HG02870 (cell line): Measurements from ENCODE around the gene RGS14.
"Not testable (repeated sequence)": the region's sequence is repeated elsewhere in the genome, so short reads cannot be mapped to it uniquely, and the experiment has no call there.

ENCODE experiments used
- ATAC-seq: cut with Tn5 transposase; IDR thresholded peaks from one replicate; pipeline ENCODE4 v1.9.1; 2021; ENCODE audit warnings: mild to moderate bottlenecking, moderate library complexity; ENCODE audit not compliant: unreplicated experiment

The RGS14 gene

DNA sequence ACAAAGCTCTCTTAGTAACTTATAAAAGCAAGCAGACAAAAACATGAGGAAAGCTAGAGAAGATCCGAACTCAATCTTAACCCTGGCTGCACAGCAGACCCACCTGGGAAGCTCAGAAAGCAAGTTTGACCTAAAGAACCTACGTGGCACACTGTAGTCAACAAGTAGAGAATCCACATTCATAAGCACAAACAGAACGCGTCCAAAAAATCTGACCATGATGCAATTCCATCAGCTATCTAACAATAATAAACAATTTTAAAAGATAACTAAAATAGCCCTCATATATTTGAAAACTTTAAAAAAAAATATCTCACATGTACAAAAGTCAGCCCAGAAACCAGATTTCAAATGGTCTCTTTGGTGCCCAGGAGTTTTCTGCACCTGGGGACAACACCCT lies 10.9 kb upstream of the RGS14 start:
- no peak for ATAC-seq

DNA sequence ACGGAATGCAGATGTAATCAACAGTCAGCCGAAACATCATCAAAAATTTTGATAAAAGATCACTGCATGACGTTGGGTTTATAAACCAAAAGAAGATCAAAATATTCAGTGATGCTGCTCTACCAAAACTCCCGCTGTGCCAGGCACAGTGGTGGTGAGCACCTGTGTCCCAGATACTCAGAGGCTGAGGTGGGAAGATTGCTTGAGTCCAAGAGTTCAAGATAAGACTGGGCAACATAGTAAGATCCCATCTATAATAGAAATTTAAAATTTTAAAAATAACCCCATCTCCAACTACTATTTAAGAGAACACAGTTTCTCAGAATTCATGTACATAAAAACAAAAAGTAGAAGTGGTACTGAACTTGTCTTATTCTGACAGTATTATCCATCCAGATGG lies 10.0 kb upstream of the RGS14 start:
- ATAC-seq: no peak

DNA sequence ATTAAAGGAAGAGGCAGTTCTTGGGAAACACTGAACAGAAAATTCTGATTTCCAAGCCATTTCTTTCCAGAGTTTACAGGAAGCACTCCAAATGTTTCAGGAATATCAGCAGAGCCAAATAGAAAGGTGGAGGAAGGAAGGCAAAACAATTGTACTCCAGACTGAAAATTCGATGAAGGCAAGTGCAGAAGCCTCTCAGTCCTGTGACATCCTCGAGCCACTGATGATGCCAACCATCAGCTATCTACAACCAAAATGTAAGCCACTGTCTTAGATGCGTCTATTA lies 8.4 kb upstream of the RGS14 start:
- no peak for ATAC-seq

DNA sequence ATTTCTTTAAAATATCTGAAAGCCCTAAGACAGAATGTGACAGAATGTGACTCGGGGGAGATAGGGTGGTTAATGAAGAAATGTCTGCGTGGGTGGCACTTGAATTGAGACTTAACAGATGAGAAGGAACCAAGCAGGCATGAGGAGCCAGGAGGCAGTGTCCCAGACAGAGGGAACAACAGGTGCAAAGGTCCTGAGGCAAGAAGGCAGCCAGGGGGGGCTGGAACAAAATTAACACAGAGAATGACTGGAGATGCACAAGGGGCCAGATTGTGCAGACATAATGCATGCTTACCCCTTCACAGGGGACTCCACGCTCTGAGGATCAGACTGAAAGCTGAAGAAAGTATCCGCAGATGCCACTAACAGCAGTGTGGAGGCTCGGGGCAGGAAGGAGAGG lies 8.0 kb upstream of the RGS14 start:
- no peak for ATAC-seq

DNA sequence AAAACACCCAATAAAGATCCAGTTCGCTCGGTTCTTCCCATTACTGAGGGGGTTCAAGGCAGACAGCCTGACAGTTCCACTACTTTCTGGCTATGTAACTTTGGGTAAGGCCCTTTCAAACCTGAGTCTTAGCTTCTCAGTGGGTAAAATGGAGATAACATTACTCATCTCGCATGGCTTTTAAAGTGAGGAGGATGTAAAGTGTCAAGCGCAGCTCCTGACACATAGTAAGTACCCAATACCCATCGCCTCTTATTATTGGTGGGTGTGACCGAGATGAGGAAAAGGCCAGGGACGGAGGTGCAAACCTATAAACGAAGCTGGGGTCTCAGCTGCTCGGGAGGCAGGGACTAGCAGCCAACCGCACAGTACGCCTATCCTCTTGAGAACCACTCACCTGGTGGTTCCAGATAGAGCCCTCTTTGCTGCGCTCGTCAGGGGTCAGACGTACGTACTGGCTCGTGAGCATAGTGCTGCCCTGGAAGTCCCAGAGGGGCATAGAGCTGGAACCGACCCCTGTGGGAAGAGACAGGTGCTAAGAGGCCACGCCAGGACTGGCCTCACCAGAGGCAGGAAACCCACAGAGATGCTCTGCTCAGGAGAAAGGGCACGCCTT lies 6.8 kb upstream of the RGS14 start:
- ATAC-seq: no peak

DNA sequence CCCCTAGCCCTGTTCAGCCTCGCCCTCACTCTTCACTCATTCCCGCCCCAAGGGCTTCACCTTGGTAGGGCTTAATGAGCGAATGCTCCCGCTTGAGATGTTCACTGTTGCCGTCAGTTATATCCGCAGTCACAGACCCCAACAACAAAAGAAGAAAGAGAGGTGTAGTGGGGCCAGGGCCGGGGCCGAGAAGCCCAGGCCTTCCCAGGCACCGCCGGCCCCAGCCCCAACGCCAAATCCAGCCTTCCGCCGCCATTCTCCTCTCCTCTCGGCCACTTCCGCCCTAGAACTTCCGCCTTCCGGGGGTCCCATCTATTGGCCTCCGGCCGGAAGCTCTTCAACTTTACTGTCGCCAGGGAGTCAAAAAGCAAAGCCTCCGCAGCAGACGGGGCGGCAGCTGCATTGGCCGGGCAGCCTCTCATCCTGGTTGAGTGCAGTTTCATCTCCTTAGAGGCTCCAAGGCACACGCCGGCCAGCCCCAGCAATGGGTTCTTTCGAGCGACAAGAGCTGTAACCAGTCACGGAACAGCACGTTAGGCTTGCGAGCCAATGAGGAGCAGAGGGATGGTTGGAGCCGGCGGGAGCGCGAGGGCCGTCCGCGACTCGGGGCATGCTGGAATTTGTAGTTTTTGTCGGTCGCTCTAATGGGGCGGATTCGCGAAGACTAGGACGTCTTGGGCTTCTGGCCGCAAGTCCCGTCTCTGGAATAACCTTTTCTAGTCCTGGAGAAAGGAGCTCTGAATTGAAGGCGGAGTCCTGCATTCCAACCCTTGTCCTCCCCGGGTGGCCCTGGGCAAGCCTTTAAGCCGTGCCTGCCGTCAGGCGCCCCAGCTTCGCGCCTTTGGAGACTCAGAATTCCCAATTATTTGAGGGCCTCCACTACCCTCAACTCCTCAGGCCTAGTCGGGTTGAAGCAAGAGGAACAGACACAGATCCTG lies 6.1 kb upstream of the RGS14 start, which contains the start of gene LMAN2:
TSS of gene LMAN2 (minus strand) at position 277 of the 938 bp plus-strand sequence. CDS start at position 256, 21 bp downstream.
- ATAC-seq: peak; percentile 92

DNA sequence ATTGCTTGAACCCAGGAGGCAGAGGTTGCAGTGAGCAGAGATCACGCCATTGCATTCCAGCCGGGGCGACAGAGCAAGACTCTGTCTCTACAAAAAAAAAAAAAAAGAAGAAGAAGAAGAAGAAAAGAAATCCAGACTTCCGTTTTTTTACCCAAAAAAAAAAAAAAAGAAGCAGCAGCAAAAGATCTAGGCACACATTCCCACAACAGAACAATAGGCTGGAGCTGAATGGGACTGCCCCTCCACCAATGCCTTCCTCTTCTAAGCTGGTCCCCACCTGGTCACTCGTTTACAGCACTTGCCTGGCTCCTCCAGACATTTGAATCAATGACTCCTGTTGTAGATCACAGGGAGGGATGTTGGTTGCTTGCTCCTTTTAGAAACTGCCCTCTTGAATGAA lies 4.6 kb upstream of the RGS14 start:
- no peak for ATAC-seq

DNA sequence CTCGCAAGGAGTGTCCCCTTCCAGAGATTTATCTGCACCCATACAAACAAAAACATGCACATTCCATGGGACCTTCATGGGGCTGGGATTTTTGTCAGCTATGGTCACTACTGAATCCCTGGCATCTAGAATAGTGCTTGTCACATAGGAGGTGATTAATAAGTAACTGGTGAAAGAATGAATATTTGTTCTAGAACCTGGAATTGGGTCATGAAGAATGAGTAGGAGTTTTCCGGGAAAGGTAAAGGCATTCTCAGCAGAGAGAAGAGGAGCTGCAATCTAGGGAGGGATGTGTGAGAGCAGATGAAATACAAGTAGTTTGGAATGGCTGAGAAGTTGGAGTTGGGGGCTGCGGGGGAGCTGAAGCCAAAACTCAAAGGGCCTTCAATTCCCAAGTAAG lies 3.5 kb upstream of the RGS14 start:
- ATAC-seq: no peak

DNA sequence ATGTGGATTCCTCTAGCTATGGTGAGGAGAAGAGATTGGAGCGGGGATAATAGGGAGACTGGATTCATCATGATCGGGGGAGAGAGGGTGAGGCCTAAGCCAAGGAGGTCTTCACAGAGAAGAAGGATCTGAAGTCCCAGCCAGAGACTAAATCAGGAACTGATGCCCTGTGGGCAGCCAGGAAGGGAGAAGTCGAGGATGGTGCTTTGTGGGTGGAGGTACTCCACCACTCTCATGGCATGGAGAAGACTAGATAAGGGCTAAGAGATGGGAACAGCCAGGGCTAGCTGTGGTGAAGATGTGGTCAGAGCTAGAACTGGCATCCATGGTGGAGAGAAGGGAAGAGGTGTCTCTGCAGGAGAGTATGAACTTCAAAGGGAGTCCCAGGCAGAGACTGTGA lies 3.0 kb upstream of the RGS14 start:
- ATAC-seq: no peak

DNA sequence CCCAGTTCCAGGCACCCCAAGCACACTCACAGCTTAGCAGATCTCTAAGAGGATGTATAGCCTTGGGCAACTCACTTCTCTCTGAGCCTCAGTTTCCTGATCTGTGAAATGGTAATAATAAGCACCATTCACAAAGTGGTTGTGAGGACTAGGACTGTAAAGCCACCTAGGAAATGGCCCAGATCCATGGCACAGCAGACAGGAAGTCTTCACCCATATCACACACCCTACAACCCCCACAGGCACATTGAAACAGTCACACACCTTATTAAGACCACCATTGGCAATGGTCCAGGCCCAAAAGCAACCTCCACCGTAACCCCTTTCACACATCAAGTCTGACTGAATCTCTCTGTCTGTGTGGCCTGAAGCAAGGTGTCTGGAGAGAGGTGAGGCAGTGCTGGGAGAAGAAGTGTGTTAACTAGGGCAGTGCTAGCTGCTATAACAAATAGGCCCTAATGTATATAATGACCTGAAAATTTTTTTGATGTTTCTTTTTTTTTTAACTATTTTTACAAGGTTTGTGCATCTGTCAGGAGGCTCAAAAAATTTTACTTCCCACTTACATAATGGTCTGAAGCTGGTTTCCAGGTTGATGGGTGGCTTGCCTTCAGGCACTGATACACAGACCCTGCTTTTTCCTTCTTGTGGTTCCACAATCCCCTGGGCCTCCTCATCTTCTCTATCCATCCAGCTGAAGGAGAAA lies 2.4 kb upstream of the RGS14 start:
- ATAC-seq: no peak

DNA sequence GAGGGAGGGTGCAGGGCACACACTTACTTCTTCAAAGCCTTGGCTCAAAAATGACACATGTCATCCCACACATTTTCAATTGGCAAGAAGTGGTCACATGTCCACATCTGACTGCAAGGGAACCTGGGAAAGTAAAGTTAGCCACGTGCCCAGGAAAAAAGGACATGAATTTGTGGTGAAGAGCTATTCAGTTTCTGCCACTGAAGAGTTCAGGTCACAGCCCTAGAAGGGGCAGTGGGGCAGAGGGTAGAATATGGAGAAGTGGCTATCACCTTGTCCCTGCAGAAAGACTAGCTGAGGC lies 1.9 kb upstream of the RGS14 start:
- no peak for ATAC-seq

DNA sequence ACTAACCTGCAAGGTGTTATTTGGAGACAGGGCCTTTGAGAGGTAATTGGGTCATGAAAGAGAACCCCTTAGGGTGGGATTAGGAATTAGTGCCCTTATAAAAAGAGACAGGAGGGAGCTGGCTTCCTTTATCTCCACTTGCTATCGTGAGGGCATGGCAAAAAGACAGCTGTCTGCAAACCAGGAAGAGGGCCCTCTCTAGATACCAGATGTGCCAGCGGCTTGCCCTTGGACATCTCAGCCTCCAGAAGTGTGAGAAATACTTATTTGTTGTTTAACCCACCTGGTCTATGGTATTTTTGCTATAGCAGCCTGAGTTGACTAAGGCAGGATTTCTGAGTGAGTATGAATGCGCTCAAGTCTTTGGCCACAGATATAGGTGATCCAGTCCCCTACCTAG lies 978 bp upstream of the RGS14 start:
- no peak for ATAC-seq

DNA sequence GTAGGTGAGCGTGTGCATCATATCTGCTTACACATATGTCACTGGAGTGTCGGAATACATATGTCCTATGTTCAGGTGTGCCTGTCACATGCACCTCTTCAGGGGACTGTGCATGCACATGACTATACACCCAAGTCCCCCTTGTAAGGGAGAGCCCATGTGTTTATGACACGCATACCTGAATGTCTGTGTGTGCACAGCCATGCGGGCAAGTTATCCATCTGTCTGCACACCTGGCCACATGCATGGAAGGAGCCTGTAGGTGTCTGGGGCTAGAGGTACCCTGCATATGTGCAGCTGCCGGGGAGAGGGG lies 622 bp upstream of the RGS14 start:
- no peak for ATAC-seq

DNA sequence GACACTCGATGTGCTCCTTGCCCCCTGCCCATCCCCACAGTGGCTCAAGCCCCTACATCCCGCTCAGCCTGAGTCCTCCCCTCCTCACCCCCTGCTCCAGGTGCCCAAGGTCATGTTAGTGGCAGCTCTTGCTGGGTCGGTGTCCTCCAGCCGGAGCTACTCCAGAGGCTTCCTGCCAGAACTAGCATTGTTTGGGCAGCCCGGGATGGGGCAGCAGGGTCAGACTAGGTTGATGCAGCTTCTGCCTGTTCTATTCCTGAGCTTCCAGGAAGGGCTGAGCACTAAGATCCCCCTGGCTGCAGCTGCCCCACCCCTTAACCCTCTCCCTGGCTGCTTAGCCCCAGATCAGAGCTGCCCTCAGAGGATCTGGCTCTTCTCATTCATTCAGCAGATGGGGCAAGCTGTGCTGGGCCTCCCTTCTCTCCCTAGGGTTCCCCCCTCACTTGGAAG lies 671 bp downstream of the RGS14 start:
- no peak for ATAC-seq

DNA sequence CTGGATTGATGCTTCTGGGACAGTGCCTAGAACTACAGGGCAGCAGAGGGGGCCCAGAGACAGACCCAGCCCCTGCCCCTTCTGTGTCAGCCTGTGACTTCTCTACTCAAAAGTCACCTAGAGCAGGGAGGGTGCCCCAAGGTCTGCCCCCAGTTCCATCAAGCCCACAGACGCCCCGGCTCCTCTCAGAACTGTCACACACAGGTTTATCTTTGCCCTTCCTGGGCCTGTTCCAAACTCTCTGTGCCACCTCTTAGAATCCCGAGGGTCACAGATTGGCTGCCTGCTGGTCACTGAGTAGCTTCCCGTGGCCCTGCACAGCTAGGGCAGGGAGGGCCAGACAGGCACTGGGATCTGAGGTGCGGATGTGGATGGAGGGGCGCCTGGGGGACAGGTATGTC lies 1.7 kb downstream of the RGS14 start:
- no peak for ATAC-seq

DNA sequence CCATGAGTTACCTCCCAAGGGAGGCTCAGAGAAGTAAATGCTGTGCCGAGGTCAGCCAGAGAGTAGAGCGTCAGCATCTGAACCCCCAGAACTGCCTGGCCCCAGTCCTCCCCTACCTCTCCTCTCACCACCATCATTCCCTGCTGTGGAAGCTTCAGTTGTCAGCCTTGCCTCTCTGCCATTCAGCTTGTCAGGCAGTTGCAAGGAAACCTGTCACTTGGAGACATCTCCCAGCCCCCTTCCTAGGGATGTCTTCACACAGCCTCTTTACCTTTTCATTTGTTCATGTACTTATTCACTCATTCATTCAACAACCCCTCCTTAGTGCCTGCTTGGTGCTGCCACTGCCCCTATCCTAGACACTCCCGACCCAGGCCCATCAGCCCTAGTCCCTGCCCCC lies 2.1 kb downstream of the RGS14 start:
- no peak for ATAC-seq

DNA sequence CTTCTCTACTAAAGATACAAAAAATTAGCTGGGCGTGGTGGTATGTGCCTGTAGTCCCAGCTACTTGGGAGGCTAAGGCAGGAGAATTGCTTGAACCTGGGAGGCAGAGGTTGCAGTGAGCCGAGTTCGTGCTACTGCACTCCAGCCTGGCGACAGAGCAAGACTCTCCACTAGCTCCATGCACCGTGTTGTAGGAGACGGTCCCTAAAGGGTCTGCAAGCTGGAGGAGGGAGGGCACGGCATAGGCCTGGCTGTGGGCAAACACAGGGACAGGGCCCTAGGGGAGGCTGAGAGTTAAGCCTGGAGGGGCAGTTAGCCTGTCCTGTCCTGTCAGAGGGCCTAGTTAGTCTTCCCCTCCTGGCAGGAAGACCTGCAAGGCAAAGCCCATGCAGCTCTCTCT lies 3.0 kb downstream of the RGS14 start:
- ATAC-seq: not testable (repeated sequence)

DNA sequence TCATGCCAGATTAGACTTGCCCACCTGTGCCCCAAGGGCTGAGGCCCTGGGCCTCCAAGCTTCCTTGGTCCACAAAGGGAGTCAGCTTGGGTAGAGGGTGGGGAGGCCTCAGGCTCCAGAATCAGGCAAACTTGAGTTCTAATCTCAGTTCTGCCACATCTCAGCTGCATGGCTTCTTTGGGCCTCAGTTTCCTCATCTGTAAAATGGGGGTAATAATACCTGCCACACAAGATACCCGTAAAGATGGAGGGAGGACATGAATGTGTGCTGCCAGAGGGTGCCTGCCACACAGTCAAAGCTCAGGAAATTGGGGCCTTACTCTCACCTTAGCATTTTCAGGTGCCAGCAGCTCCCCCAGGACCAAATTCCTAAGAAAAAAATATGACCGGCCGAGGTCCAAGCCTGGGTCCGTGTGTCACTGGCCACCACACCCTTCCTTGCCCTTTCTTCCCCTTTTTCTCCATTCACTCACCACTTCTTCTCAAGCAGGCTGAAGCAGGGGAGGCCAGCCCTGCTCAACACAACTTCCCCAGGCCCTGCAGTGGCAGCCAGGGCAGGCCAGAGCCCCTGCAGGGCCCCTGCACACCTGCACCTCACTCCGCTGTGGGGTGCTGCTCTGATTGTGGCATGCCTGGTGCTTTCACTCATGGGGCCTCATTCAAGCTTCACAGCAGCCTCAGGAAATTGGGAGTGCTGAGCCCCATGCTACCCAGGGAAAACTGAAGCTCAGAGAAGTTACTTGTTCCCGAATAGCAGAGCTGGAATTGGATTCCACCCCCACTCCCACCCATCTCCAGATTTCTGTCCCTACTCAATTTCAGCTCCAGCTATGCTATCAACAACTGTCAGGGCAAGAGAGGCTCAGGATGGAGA lies 3.9 kb downstream of the RGS14 start:
- no peak for ATAC-seq

DNA sequence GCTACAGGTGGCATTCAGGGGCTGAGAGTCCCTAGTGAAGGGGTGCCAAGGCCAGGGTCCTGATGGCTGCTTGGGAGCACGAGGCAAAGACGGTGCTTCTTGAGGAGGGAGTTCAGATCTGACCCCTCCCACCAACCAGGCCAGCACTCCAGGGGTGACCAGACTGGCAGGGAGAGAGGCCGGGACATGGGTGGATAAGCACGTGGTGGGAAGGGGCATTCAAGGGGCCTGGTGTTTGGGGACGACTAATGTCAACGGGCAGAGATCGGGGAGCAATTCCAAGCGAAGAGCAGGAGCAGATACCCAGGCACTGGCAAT lies 4.5 kb downstream of the RGS14 start:
- ATAC-seq: no peak

DNA sequence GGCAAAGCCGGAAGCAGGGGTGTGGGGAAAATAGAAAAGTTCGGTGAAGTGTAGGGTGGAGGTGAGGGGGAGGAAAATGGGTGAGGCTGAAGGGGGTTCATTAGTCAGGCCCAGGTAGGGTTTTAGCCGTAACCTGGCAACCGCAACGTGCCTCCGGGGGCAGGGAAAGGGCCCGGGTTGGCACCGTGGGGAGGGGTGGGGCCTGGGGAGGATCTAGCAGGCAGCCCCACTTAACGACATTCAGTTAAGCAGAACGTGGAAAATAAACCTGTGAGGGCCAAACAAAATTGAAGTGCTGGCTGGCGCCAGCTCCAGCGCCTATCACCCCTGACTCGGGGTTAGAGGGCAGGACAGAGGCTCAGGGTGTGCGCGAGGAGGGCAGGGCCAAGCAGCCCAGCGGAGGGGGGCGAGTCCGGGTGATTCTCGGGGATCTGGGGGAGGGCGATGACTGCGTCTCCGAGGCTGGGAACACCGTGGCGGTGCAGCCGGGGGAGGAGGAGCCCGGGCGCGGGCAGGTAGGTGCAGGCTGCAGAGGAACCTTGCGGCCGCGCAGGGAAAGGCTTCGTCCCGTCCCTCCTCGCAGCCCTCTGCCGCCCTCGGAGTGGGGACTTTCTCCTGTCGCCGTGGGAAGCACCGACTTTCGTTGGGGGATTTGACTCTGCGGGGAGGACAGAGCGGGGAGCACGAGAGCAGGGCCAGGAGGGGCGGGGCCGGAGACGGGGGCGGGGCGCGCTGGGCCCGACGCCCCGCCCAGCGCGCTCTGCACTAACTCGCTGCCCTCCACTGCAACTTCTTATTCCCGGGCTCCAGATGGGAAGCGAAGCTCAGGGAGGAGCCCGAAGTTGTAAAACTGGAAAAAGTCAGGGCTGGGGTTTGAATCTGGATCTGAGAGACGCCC lies 5.1 kb downstream of the RGS14 start:
- peak; percentile 38 for ATAC-seq
